Fibroblast of lung (primary cell): Measurements from ENCODE around the gene SEMA3E. TPM values are rescaled to one million over a fixed set of nuclear protein-coding genes. Genes with fewer than 3 reads are reported as not detected.

Source experiments
- DNase-seq, 2 donors: peaks; one replicate each; pipeline versions ENCODE4 v3.0.0 to v3.0.0-alpha.2; 2010; ENCODE audit warnings: low read depth in 2 of 2
- H2AFZ ChIP-seq: 2 replicates; pipeline ENCODE4 v1.5.1; 2012; ENCODE audit warnings: low read length, control low read depth, inconsistent platforms
- H3K27ac ChIP-seq: 2 replicates; pipeline ENCODE4 v1.5.1; 2011; ENCODE audit warnings: low read length, control low read depth; ENCODE audit not compliant: insufficient read depth
- H3K27me3 ChIP-seq: 2 replicates; pipeline ENCODE4 v1.5.1; 2011; ENCODE audit warnings: mild to moderate bottlenecking, low read length; ENCODE audit not compliant: control insufficient read depth, insufficient read depth
- H3K36me3 ChIP-seq: 2 replicates; pipeline ENCODE4 v1.5.1; 2011; ENCODE audit warnings: low read length; ENCODE audit not compliant: control insufficient read depth, insufficient read depth
- H3K4me1 ChIP-seq: 2 replicates; pipeline ENCODE4 v1.5.1; 2011; ENCODE audit warnings: low read length; ENCODE audit not compliant: control insufficient read depth, insufficient read depth; ENCODE audit errors: extremely low read depth
- H3K4me2 ChIP-seq: 2 replicates; pipeline ENCODE4 v1.5.1; 2011; ENCODE audit warnings: low read length, control low read depth; ENCODE audit not compliant: insufficient read depth; ENCODE audit errors: extremely low read depth
- H3K4me3 ChIP-seq, 4 experiments: fragments of 200-600 bp in 1 of 4; sonication (generic) in 1 of 4; replicated peaks in 1 of 4; 2 replicates each; pipeline ENCODE4 v1.5.1; 2011 to 2016; ENCODE audit warnings: low read length in 4 of 4, low read depth in 3 of 4, mild to moderate bottlenecking in 3 of 4, control low read depth in 2 of 4, inconsistent platforms in 1 of 4, mixed read lengths in 1 of 4; ENCODE audit not compliant: insufficient read depth in 1 of 4; ENCODE audit errors: control extremely low read depth in 1 of 4
- H3K79me2 ChIP-seq: 2 replicates; pipeline ENCODE4 v1.5.1; 2012; ENCODE audit warnings: mild to moderate bottlenecking, low read length, inconsistent platforms; ENCODE audit not compliant: control insufficient read depth, insufficient read depth
- H3K9ac ChIP-seq: 2 replicates; pipeline ENCODE4 v1.5.1; 2011; ENCODE audit warnings: mild to moderate bottlenecking, low read length, control low read depth; ENCODE audit not compliant: insufficient read depth
- H3K9me3 ChIP-seq: 2 replicates; pipeline ENCODE4 v1.5.1; 2012; ENCODE audit warnings: low read depth, low read length; ENCODE audit not compliant: control insufficient read depth, insufficient read depth
- H4K20me1 ChIP-seq: 2 replicates; pipeline ENCODE4 v1.5.1; 2011; ENCODE audit warnings: low read length; ENCODE audit not compliant: control insufficient read depth, insufficient read depth; ENCODE audit errors: extremely low read depth
- CTCF ChIP-seq, 2 donors: IDR thresholded peaks in 1 of 2; conservative IDR thresholded peaks in 1 of 2; 1 replicate in 1 of 2; 2 replicates in 1 of 2; pipeline ENCODE4 v1.5.1; 2011 to 2012; ENCODE audit warnings: low read length in 2 of 2, control low read depth in 1 of 2, inconsistent platforms in 1 of 2, low read depth in 1 of 2, mild to moderate bottlenecking in 1 of 2
- EZH2 ChIP-seq: IDR thresholded peaks from 2 replicates; pipeline ENCODE4 v1.5.1; 2012; ENCODE audit warnings: low read length, control low read depth, mild to moderate bottlenecking; ENCODE audit errors: missing control alignments
- polyA plus RNA-seq, 2 donors: library from polyadenylated mRNA; depleted of rRNA in 1 of 2; stranded (reverse) in 1 of 2; unstranded in 1 of 2; fragments of >200 nt; gene quantifications; 2 replicates each; pipeline ENCODE4 v1.2.1, GENCODE V29; 2011 to 2012; ENCODE audit warnings: missing spikeins in 1 of 2
- total RNA-seq: library from RNA; depleted of rRNA; stranded (reverse); fragments of >200 nt; gene quantifications from 2 replicates; pipeline ENCODE4 v1.2.1, GENCODE V29; 2014

The SEMA3E gene
- total and polyA plus RNA-seq, 2 donors (not counting 1 experiment from before 2014, with no cell fraction given) = 1.1 to 2.0 TPM

DNA sequence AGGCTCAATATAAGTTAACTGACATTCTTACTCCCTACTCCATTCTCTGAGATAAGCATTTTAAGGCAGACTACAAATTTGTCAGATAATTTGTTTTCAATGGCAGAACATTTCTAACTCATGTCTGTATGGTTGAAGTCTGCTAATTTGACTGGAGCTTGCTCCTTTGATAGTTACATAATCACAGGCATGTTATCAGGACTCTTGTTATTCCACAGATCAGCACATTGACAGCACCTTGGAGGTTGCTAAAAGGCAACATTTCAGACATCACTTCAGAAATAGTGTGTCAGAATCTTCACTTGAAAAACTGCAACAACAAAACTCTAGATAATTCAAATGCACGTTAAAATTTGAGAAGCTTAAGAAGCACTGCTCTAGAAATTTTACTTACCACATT lies 327.9 kb downstream of the SEMA3E start:
- H3K27ac ChIP-seq = no peak overlapping the region
- no peak overlapping the region for H2AFZ ChIP-seq
- no peaks in the 10 kb centered on the region for H3K79me2 ChIP-seq
- H4K20me1 ChIP-seq = no peaks in the 10 kb centered on the region
- TF ChIP-seq EZH2 = no peak
- no peak for TF ChIP-seq CTCF (conservative IDR thresholded peaks at IDR 0.05 in 1 of 2, IDR thresholded peaks at IDR 0.05 in 1 of 2; ENCODE audit: low read depth in 1 of 2, low read length in 2 of 2)
- no peaks in the 10 kb centered on the region for H3K36me3 ChIP-seq
- H3K4me2 ChIP-seq = no peak overlapping the region
- no peaks in the 10 kb centered on the region for H3K9me3 ChIP-seq
- no peak for DNase-seq
- no peaks in the 10 kb centered on the region for H3K27me3 ChIP-seq
- H3K4me3 ChIP-seq = no peak overlapping the region
- no peak overlapping the region for H3K9ac ChIP-seq
- no peaks in the 10 kb centered on the region for H3K4me1 ChIP-seq

DNA sequence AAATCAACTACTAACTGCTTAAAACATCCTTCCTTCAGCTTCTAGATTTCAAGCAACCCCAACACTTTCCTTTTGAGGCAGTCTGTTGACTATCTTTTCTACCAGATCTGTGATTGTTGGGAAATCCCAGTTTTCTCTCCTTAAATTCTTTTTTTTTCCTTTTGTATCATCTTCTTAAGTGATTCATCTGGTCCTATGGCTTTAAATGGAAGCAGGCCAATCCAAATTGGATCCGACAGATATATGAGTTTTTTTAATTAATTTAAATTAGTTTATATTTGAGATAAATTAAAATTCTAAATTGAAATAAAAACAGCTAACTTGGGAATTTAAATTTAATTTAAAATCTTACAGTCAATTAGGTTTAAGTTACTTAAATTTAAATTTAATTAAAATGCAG lies 335.0 kb downstream of the SEMA3E start:
- Histone ChIP-seq H2AFZ (no peak overlapping the region), H3K27me3 (no peaks in the 10 kb centered on the region), H3K79me2 (no peaks in the 10 kb centered on the region), H3K4me3 (no peak overlapping the region), H4K20me1 (no peaks in the 10 kb centered on the region), H3K36me3 (no peaks in the 10 kb centered on the region), H3K4me1 (no peaks in the 10 kb centered on the region), H3K4me2 (no peak overlapping the region), H3K9me3 (no peaks in the 10 kb centered on the region), H3K9ac (no peak overlapping the region), H3K27ac (no peak overlapping the region)
- TF ChIP-seq CTCF (conservative IDR thresholded peaks at IDR 0.05 in 1 of 2, IDR thresholded peaks at IDR 0.05 in 1 of 2; ENCODE audit: low read depth in 1 of 2, low read length in 2 of 2) (no peak), EZH2 (no peak)
- no peak for DNase-seq
